ENCODE results near the gene CLCN4. TPM values are rescaled to one million over a fixed set of nuclear protein-coding genes. Genes with fewer than 3 reads are reported as not detected.

CLCN4 gene
- total and polyA plus RNA-seq, 2 of the 8 experiments (the other 6 are each of a cell fraction or from before 2014, with no cell fraction given): 3.3 to 11.2 TPM

DNA sequence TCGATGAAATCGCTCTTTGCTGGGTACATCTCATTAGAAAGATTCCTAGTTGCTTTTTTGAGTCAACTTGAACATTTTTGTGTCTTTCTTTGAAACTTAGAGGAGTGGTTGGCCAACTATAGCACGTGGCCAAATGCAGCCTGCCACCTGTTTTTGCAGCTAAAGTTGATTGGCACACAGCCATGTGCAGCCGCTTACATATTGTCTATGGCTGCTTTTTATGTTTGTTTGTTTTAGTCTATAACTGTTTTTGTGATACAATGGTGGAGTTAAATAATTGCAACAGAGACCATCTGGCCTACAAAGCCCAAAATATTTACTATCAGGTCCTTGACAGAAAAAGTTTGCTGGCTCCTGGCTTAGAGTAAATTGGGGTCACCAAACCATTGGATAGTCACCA, 86.3 kb downstream of the CLCN4 start:
- H3K23me2 ChIP-seq (ENCODE audit: low read depth, low read length): no peaks in the 10 kb centered on the region
- TF ChIP-seq CHD2 (IDR thresholded peaks at IDR 0.05; ENCODE audit: low read length): no peak
- no peak overlapping the region for H2AK5ac ChIP-seq (ENCODE audit: low read depth, low read length)
- H3K14ac ChIP-seq (ENCODE audit: insufficient read length): no peak overlapping the region
- no peak overlapping the region for H4K5ac ChIP-seq (ENCODE audit: insufficient read length, low read depth, low read length)
- WGBS, 2 experiments (ENCODE audit: extremely low coverage in 1 of 2, insufficient coverage in 1 of 2, insufficient read length in 1 of 2, insufficient replicate concordance in 2 of 2, low coverage in 1 of 2, low lambda C conversion rate in 2 of 2, missing lambda C conversion rate in 1 of 2): 88% methylated on average over 4 of the region's 4 CpGs; no CpG with 5 or more reads in 1 of the 2 experiments
- H2BK12ac ChIP-seq (ENCODE audit: low read depth, low read length): no peak overlapping the region
- H3K18ac ChIP-seq (ENCODE audit: extremely low read depth, low read length): no peak overlapping the region
- H2BK15ac ChIP-seq (ENCODE audit: low read length): no peak overlapping the region
- ChIA-PET POLR2A (ENCODE audit: partially characterized antibody) (no interaction called here), CTCF (ENCODE audit: partially characterized antibody) (no interaction called here)
- no peaks in the 10 kb centered on the region for H3K79me1 ChIP-seq (ENCODE audit: low read depth, low read length)
- H3K9me3 ChIP-seq (ENCODE audit: insufficient read depth in 2 of 2, low read depth in 1 of 2, low read length in 1 of 2): no peaks in the 10 kb centered on the region
- no peak overlapping the region for H4K8ac ChIP-seq (ENCODE audit: extremely low read depth, insufficient read depth, low read length)
- no peak overlapping the region for H2BK120ac ChIP-seq (replicated peaks; ENCODE audit: low read depth, low read length)
- FAIRE-seq (no peak), DNase-seq (ENCODE audit: low read depth in 1 of 2, low spot score in 2 of 2) (no peak)
- no peak overlapping the region for H2BK5ac ChIP-seq (ENCODE audit: low read depth, low read length)
- H3K9ac ChIP-seq (replicated peaks in 1 of 4; ENCODE audit: extremely low read depth in 1 of 4, low read depth in 3 of 4, low read length in 3 of 4): no peak overlapping the region
- H3K36me3 ChIP-seq (ENCODE audit: control insufficient read depth in 2 of 4, insufficient read depth in 4 of 4, low read length in 3 of 4): no peaks in the 10 kb centered on the region
- H2AFZ ChIP-seq (ENCODE audit: low read length): no peak overlapping the region
- H3K4me2 ChIP-seq (ENCODE audit: insufficient read depth in 1 of 2, low read depth in 2 of 2, low read length in 2 of 2): no peak overlapping the region
- no peaks in the 10 kb centered on the region for H3K79me2 ChIP-seq (ENCODE audit: control insufficient read depth in 1 of 2, insufficient read depth in 2 of 2, low read length in 2 of 2)
- H3K23ac ChIP-seq (ENCODE audit: insufficient read length): no peak overlapping the region
- H3K27me3 ChIP-seq (replicated peaks in 1 of 4; ENCODE audit: control insufficient read depth in 3 of 4, extremely low read depth in 1 of 4, insufficient read depth in 3 of 4, low read length in 3 of 4): no peaks in the 10 kb centered on the region
- H4K91ac ChIP-seq (replicated peaks; ENCODE audit: insufficient read length, low read length): no peak overlapping the region
- no peak overlapping the region for H3K27ac ChIP-seq (ENCODE audit: low read depth, low read length)
- H2BK20ac ChIP-seq (ENCODE audit: low read length): no peak overlapping the region
- no peak overlapping the region for H3K56ac ChIP-seq (replicated peaks; ENCODE audit: insufficient read length, low read depth, low read length)
- H3K4me1 ChIP-seq (replicated peaks in 1 of 4; ENCODE audit: control insufficient read depth in 3 of 4, insufficient read depth in 4 of 4, low read length in 3 of 4): no peaks in the 10 kb centered on the region
- no peak overlapping the region for H3K4me3 ChIP-seq (ENCODE audit: extremely low read depth in 1 of 4, insufficient read depth in 2 of 4, low read depth in 3 of 4, low read length in 4 of 4)
- no peaks in the 10 kb centered on the region for H4K20me1 ChIP-seq (replicated peaks in 1 of 2; ENCODE audit: control insufficient read depth in 1 of 2, insufficient read depth in 2 of 2, low read length in 2 of 2)
- H3K4ac ChIP-seq (replicated peaks; ENCODE audit: insufficient read length, low read depth, low read length): no peak overlapping the region
